Calu3 (cell line): ENCODE data around the gene MYO1C. TPM values are rescaled to one million over a fixed set of nuclear protein-coding genes. Genes with fewer than 3 reads are reported as not detected.

Source experiments
- BruUV-seq: library from RNA; stranded (reverse); fragments of 400-500 nt; replicated peaks from 2 replicates; lab custom pipeline; 2021; lab: Mats Ljungman, UMichigan
- CTCF ChIA-PET: fragments of 300-600 bp; sonication (Branson Sonifier 250); formaldehyde crosslinking; loops from one replicate; lab custom pipeline; 2022; ENCODE audit warnings: antibody characterized with exemption; lab: Charles Lee
- DNase-seq: peaks from one replicate; pipeline ENCODE4 v3.0.0; 2022
- H3K27ac Mint-ChIP-seq: one replicate; pipeline ENCODE4 v1.8.0; 2022; ENCODE audit warnings: mixed read lengths; ENCODE audit not compliant: unreplicated experiment
- H3K27me3 Mint-ChIP-seq: one replicate; pipeline ENCODE4 v1.8.0; 2022; ENCODE audit warnings: mixed read lengths; ENCODE audit not compliant: unreplicated experiment
- H3K36me3 Mint-ChIP-seq: one replicate; pipeline ENCODE4 v1.8.0; 2022; ENCODE audit warnings: mild to moderate bottlenecking, moderate library complexity, mixed read lengths; ENCODE audit not compliant: insufficient read depth, unreplicated experiment
- H3K4me1 Mint-ChIP-seq: one replicate; pipeline ENCODE4 v1.8.0; 2022; ENCODE audit warnings: mild to moderate bottlenecking, low read depth, mixed read lengths; ENCODE audit not compliant: unreplicated experiment
- H3K4me3 Mint-ChIP-seq: one replicate; pipeline ENCODE4 v1.8.0; 2022; ENCODE audit warnings: mild to moderate bottlenecking, low read depth, moderate library complexity, mixed read lengths; ENCODE audit not compliant: unreplicated experiment
- H3K9me3 Mint-ChIP-seq: one replicate; pipeline ENCODE4 v1.8.0; 2022; ENCODE audit warnings: low read depth, mixed read lengths; ENCODE audit not compliant: unreplicated experiment
- CTCF ChIP-seq: fragments of 200-600 bp; IDR thresholded peaks from one replicate; pipeline ENCODE4 v1.8.0; 2022; ENCODE audit warnings: antibody characterized with exemption; ENCODE audit not compliant: unreplicated experiment
- intact Hi-C: fragments of 100-400 bp; cut with micrococcal nuclease; formaldehyde crosslinking; loops from one replicate; pipeline ENCODE4 v1.10.0; 2022; ENCODE audit not compliant: unreplicated experiment
- total RNA-seq: library from RNA; stranded (reverse); gene quantifications from 2 replicates; pipeline ENCODE4 v1.2.3, GENCODE V29; 2022

Gene MYO1C
- total RNA-seq, 1 experiment from 2014 or later = 117 TPM

- Mint-ChIP-seq H3K27me3 (no peaks in the 10 kb centered on the region), H3K9me3 (no peaks in the 10 kb centered on the region), H3K4me3 (no peak overlapping the region), H3K27ac (no peak overlapping the region), H3K4me1 (peaks cover 9% of the 10 kb centered on the region), H3K36me3 (peaks cover 19% of the 10 kb centered on the region)
- intact Hi-C loops = no loop called here
- TF ChIP-seq CTCF = no peak
- CTCF ChIA-PET = interaction anchor here (0.9 kb wide), 1 partner anchor 21 kb away, joined by 3 read pairs; no protein-coding TSS in a partner anchor
- BruUV-seq = no TSS peak
- no peak for DNase-seq
Observed at GRCh38 chr17:1494203-1494602, 1.7 kb upstream of the MYO1C start.

GRCh38 chr17:1493291-1493980, 950 bp upstream of the MYO1C start:
- no peak for DNase-seq
- no peak for TF ChIP-seq CTCF

GRCh38 chr17:1491443-1492248, 840 bp downstream of the MYO1C start:
- BruUV-seq = no TSS peak
- CTCF ChIA-PET = no interaction called here
- intact Hi-C loops = no loop called here

More at GRCh38 chr17:1493291-1493980, 950 bp upstream of the MYO1C start:
- Mint-ChIP-seq H3K27me3 (no peaks in the 10 kb centered on the region), H3K9me3 (no peaks in the 10 kb centered on the region), H3K4me3 (peak overlapping the region; percentile 26), H3K4me1 (peaks cover 9% of the 10 kb centered on the region), H3K36me3 (peaks cover 25% of the 10 kb centered on the region), H3K27ac (no peak overlapping the region)
- intact Hi-C loops = no loop called here
- CTCF ChIA-PET = interaction anchor here (0.9 kb wide), 1 partner anchor 22 kb away, joined by 3 read pairs; no protein-coding TSS in a partner anchor
- no TSS peak for BruUV-seq

More at GRCh38 chr17:1491443-1492248, 840 bp downstream of the MYO1C start:
- peak overlapping the region; percentile 64 for H3K27ac Mint-ChIP-seq
- DNase-seq = peak; percentile 57
- H3K4me1 Mint-ChIP-seq = peaks cover 9% of the 10 kb centered on the region
- H3K27me3 Mint-ChIP-seq = no peaks in the 10 kb centered on the region
- peaks cover 42% of the 10 kb centered on the region for H3K36me3 Mint-ChIP-seq
- H3K9me3 Mint-ChIP-seq = no peaks in the 10 kb centered on the region
- H3K4me3 Mint-ChIP-seq = peak overlapping the region; percentile 77
- no peak for TF ChIP-seq CTCF
